Measurements from ENCODE around the gene USP31. TPM values are rescaled to one million over a fixed set of nuclear protein-coding genes. Genes with fewer than 3 reads are reported as not detected.

USP31 gene
- total and polyA plus RNA-seq, 2 donors (not counting 1 experiment from before 2014, with no cell fraction given), result 1.6 to 6.7 TPM

DNA sequence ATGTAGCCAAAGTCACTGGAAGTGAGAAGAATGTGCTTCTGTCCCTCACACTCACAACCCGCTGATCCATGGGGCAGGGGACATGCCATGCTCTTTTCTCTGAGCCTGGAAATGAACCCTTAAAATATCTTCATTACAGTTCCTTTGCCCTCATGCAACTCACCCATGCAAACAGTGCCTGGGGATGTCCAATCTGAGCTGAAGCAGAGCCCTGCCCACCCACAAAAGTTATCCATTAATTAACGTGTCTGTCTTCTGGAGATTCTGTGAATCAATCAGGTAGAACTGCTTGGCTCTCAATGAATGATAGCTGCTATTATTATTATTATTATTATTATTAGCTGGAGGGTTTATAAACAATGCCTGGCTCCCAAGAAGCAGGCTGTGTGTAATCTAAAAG lies 133.7 kb downstream of the USP31 start:
- H3K27ac ChIP-seq (ENCODE audit: low read length in 2 of 2), result no peak overlapping the region
- ATAC-seq (ENCODE audit: low read depth) (no peak), DNase-seq (no peak)
- TF ChIP-seq EZH2 (IDR thresholded peaks at IDR 0.05; ENCODE audit: borderline replicate concordance, insufficient read depth, low read depth, low read length, poor library complexity, severe bottlenecking), result no peak
- TF ChIP-seq, protein P1, sequence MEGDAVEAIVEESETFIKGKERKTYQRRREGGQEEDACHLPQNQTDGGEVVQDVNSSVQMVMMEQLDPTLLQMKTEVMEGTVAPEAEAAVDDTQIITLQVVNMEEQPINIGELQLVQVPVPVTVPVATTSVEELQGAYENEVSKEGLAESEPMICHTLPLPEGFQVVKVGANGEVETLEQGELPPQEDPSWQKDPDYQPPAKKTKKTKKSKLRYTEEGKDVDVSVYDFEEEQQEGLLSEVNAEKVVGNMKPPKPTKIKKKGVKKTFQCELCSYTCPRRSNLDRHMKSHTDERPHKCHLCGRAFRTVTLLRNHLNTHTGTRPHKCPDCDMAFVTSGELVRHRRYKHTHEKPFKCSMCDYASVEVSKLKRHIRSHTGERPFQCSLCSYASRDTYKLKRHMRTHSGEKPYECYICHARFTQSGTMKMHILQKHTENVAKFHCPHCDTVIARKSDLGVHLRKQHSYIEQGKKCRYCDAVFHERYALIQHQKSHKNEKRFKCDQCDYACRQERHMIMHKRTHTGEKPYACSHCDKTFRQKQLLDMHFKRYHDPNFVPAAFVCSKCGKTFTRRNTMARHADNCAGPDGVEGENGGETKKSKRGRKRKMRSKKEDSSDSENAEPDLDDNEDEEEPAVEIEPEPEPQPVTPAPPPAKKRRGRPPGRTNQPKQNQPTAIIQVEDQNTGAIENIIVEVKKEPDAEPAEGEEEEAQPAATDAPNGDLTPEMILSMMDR (IDR thresholded peaks at IDR 0.05), result no peak
- H4K20me1 ChIP-seq (ENCODE audit: control insufficient read depth, insufficient read depth, low read length, poor library complexity, severe bottlenecking), result no peaks in the 10 kb centered on the region
- no peak overlapping the region for H3K4me3 Mint-ChIP-seq
- peaks cover 18% of the 10 kb centered on the region for H3K27me3 Mint-ChIP-seq
- ChIA-PET POLR2A (no interaction called here), CTCF (interaction anchor here (1.2 kb wide), 1 partner anchor 11 kb away, joined by 3 read pairs; no protein-coding TSS in a partner anchor)
- 90% methylated on average over 1 of the region's 2 CpGs for WGBS (ENCODE audit: insufficient coverage)
- H3K36me3 ChIP-seq (replicated peaks in 1 of 2; ENCODE audit: control extremely low read depth in 1 of 2, control insufficient read depth in 1 of 2, extremely low read depth in 1 of 2, insufficient read depth in 2 of 2, low read length in 1 of 2), result no peaks in the 10 kb centered on the region
- no peak overlapping the region for H3K9ac ChIP-seq (ENCODE audit: low read length)
- no peak overlapping the region for H3K27ac Mint-ChIP-seq
- H3K4me2 ChIP-seq (replicated peaks; ENCODE audit: low read depth, low read length, poor library complexity, severe bottlenecking), result no peak overlapping the region
- H2AFZ ChIP-seq (ENCODE audit: insufficient read depth, low read depth, low read length, poor library complexity, severe bottlenecking), result no peak overlapping the region
- no peaks in the 10 kb centered on the region for H3K4me1 Mint-ChIP-seq
- H3K9me3 ChIP-seq (ENCODE audit: control extremely low read depth in 1 of 3, control insufficient read depth in 2 of 3, insufficient read depth in 1 of 3, low read length in 2 of 3), result peaks cover 0 to 7% (median 0%) of the 10 kb centered on the region in 3 donors
- H3K4me3 ChIP-seq (ENCODE audit: control extremely low read depth in 1 of 5, extremely low read depth in 1 of 5, insufficient read depth in 1 of 5, low read depth in 2 of 5, low read length in 4 of 5), result no peak overlapping the region
- peaks cover 0 to 5% (median 2%) of the 10 kb centered on the region in 4 experiments for H3K27me3 ChIP-seq (replicated peaks in 1 of 4; ENCODE audit: control extremely low read depth in 1 of 4, control insufficient read depth in 3 of 4, insufficient read depth in 4 of 4, low read length in 3 of 4)
- intact Hi-C loops (cut with micrococcal nuclease), result no loop called here
- H3K9me3 Mint-ChIP-seq (ENCODE audit: insufficient read depth), result no peaks in the 10 kb centered on the region
- H3K79me2 ChIP-seq (ENCODE audit: control insufficient read depth, insufficient read depth, low read length), result no peaks in the 10 kb centered on the region
- H3K4me1 ChIP-seq (ENCODE audit: control insufficient read depth in 2 of 2, insufficient read depth in 2 of 2, low read length in 2 of 2), result no peaks in the 10 kb centered on the region

DNA sequence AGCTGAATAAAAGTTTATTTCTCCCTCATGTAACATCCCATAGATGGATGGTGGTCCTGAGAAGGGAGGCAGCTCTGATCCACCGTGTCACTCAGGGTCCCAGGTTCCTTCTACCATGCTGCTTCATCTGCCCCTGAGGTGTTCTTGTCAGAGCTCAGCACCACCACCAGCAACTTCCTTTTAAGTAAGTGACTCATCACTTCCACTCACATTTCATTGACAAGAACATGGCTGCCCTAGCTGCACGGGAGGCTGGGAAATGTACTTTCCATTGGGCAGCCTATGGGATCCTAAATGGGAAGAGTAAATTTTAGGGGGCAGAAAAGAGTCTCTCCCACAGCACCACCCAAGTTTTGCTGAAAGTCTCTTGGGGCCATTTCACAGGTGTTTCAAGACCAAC lies 134.7 kb downstream of the USP31 start:
- H4K20me1 ChIP-seq (ENCODE audit: control insufficient read depth, insufficient read depth, low read length, poor library complexity, severe bottlenecking), result no peaks in the 10 kb centered on the region
- no peak for TF ChIP-seq EZH2 (IDR thresholded peaks at IDR 0.05; ENCODE audit: borderline replicate concordance, insufficient read depth, low read depth, low read length, poor library complexity, severe bottlenecking)
- TF ChIP-seq, protein P1 (IDR thresholded peaks at IDR 0.05), result no peak
- no peak overlapping the region for H3K9ac ChIP-seq (ENCODE audit: low read length)
- POLR2A ChIA-PET, result no interaction called here
- H3K4me3 Mint-ChIP-seq, result no peak overlapping the region
- no peak overlapping the region for H2AFZ ChIP-seq (ENCODE audit: insufficient read depth, low read depth, low read length, poor library complexity, severe bottlenecking)
- H3K36me3 ChIP-seq (replicated peaks in 1 of 2; ENCODE audit: control extremely low read depth in 1 of 2, control insufficient read depth in 1 of 2, extremely low read depth in 1 of 2, insufficient read depth in 2 of 2, low read length in 1 of 2), result no peaks in the 10 kb centered on the region
- H3K9me3 ChIP-seq (ENCODE audit: control extremely low read depth in 1 of 3, control insufficient read depth in 2 of 3, insufficient read depth in 1 of 3, low read length in 2 of 3), result no peaks in the 10 kb centered on the region
- H3K4me2 ChIP-seq (replicated peaks; ENCODE audit: low read depth, low read length, poor library complexity, severe bottlenecking), result no peak overlapping the region
- ATAC-seq (ENCODE audit: low read depth) (no peak), DNase-seq (no peak)
- H3K27ac Mint-ChIP-seq, result no peak overlapping the region
- peaks cover 0 to 5% (median 2%) of the 10 kb centered on the region in 4 experiments for H3K27me3 ChIP-seq (replicated peaks in 1 of 4; ENCODE audit: control extremely low read depth in 1 of 4, control insufficient read depth in 3 of 4, insufficient read depth in 4 of 4, low read length in 3 of 4)
- no peaks in the 10 kb centered on the region for H3K79me2 ChIP-seq (ENCODE audit: control insufficient read depth, insufficient read depth, low read length)
- H3K4me1 Mint-ChIP-seq, result no peaks in the 10 kb centered on the region
- WGBS (ENCODE audit: insufficient coverage), result 78% methylated on average over 1 of the region's 2 CpGs
- CTCF ChIA-PET, result interaction anchor here (1.2 kb wide), 1 partner anchor 11 kb away, joined by 3 read pairs; no protein-coding TSS in a partner anchor
- H3K4me1 ChIP-seq (ENCODE audit: control insufficient read depth in 2 of 2, insufficient read depth in 2 of 2, low read length in 2 of 2), result no peaks in the 10 kb centered on the region
- no peak overlapping the region for H3K27ac ChIP-seq (ENCODE audit: low read length in 2 of 2)
- H3K9me3 Mint-ChIP-seq (ENCODE audit: insufficient read depth), result no peaks in the 10 kb centered on the region
- peaks cover 18% of the 10 kb centered on the region for H3K27me3 Mint-ChIP-seq
- intact Hi-C loops (cut with micrococcal nuclease), result no loop called here
- no peak overlapping the region for H3K4me3 ChIP-seq (ENCODE audit: control extremely low read depth in 1 of 5, extremely low read depth in 1 of 5, insufficient read depth in 1 of 5, low read depth in 2 of 5, low read length in 4 of 5)

Other genes with a start within 250 kb of the USP31 start
- not detected in 2 replicates for gene SCNN1G, start 33.3 kb upstream of the USP31 start, total RNA-seq
- not detected in 2 replicates for gene SCNN1G, start 33.3 kb upstream of the USP31 start, polyA plus RNA-seq
- not detected in 2 replicates for gene SCNN1B, start 152.8 kb upstream of the USP31 start, total RNA-seq
- 0.30 TPM in 1 of 2 replicates, not detected in the other for gene SCNN1B, start 152.8 kb upstream of the USP31 start, polyA plus RNA-seq

All from B cell (primary cell).